Endothelial cell (in vitro differentiated cells): ENCODE data around the gene LRRC58. TPM values are rescaled to one million over a fixed set of nuclear protein-coding genes. Genes with fewer than 3 reads are reported as not detected.

Experiments
- DNase-seq: peaks from one replicate; pipeline ENCODE4 v3.0.0; 2021; ENCODE audit warnings: low spot score
- H3K27ac Mint-ChIP-seq: one replicate; pipeline ENCODE4 v1.8.0; 2021; ENCODE audit warnings: mixed read lengths, inconsistent platforms; ENCODE audit not compliant: unreplicated experiment
- H3K27me3 Mint-ChIP-seq: one replicate; pipeline ENCODE4 v1.8.0; 2021; ENCODE audit warnings: mild to moderate bottlenecking, moderate library complexity, mixed read lengths, inconsistent platforms; ENCODE audit not compliant: unreplicated experiment
- H3K36me3 Mint-ChIP-seq: one replicate; pipeline ENCODE4 v1.8.0; 2021; ENCODE audit warnings: mild to moderate bottlenecking, low read depth, mixed read lengths, inconsistent platforms; ENCODE audit not compliant: unreplicated experiment
- H3K4me1 Mint-ChIP-seq: one replicate; pipeline ENCODE4 v1.8.0; 2021; ENCODE audit warnings: mild to moderate bottlenecking, mixed read lengths, inconsistent platforms; ENCODE audit not compliant: unreplicated experiment
- H3K4me3 Mint-ChIP-seq: one replicate; pipeline ENCODE4 v1.8.0; 2021; ENCODE audit warnings: mild to moderate bottlenecking, mixed read lengths, inconsistent platforms; ENCODE audit not compliant: unreplicated experiment
- H3K9me3 Mint-ChIP-seq: one replicate; pipeline ENCODE4 v1.8.0; 2021; ENCODE audit warnings: mixed read lengths, inconsistent platforms; ENCODE audit not compliant: unreplicated experiment
- CTCF ChIP-seq: fragments of 200-600 bp; sonication (generic); IDR thresholded peaks from one replicate; pipeline ENCODE4 v1.5.0; 2021; ENCODE audit warnings: antibody characterized with exemption; ENCODE audit not compliant: unreplicated experiment
- long read RNA-seq: library from polyadenylated mRNA; unstranded; transcript quantifications from one replicate; pipeline ENCODE4 v2.0.0, GENCODE V29; 2020; ENCODE audit not compliant: unreplicated experiment
- total RNA-seq: library from RNA; stranded (reverse); fragmentation: NEBNext Ultra II Directional; extraction: Animal tissue kit (Norgen Biotek cat#: 25700); gene quantifications from one replicate; pipeline ENCODE4 v1.2.1, GENCODE V29; 2021; ENCODE audit not compliant: unreplicated experiment

Gene LRRC58
- total RNA-seq = 5.2 TPM
- long read RNA-seq, full-length matches to known transcripts = 1 of 2 reads
- long read RNA-seq, partial matches to known transcripts = 0 of 2 reads
- long read RNA-seq, other reads (novel, unspliced or antisense) = 1 of 2 reads

- Mint-ChIP-seq H3K4me1 (peaks cover 10% of the 10 kb centered on the region), H3K27me3 (no peaks in the 10 kb centered on the region), H3K9me3 (no peaks in the 10 kb centered on the region), H3K27ac (peak within 1 kb of the TSS; percentile 27), H3K36me3 (peaks cover 8% of the 10 kb centered on the region), H3K4me3 (peak within 1 kb of the TSS; percentile 94)
- DNase-seq = peak; percentile 64
- no peak for TF ChIP-seq CTCF
Observed at GRCh38 chr3:120348991-120349854, at the start of gene LRRC58. LRRC58 (minus strand) TSS chr3:120349354; CDS start chr3:120349243, 111 bp downstream.

- H3K9me3 Mint-ChIP-seq = no peaks in the 10 kb centered on the region
- no peak overlapping the region for H3K27ac Mint-ChIP-seq
- H3K27me3 Mint-ChIP-seq = no peaks in the 10 kb centered on the region
- no peak for TF ChIP-seq CTCF
- no peak for DNase-seq
- peaks cover 17% of the 10 kb centered on the region for H3K4me1 Mint-ChIP-seq
- peaks cover 53% of the 10 kb centered on the region for H3K36me3 Mint-ChIP-seq
- no peak overlapping the region for H3K4me3 Mint-ChIP-seq
Observed at GRCh38 chr3:120396469-120396868, 47.3 kb upstream of the LRRC58 start.

- H3K36me3 Mint-ChIP-seq = peaks cover 33% of the 10 kb centered on the region
- no peaks in the 10 kb centered on the region for H3K27me3 Mint-ChIP-seq
- no peak for DNase-seq
- no peak overlapping the region for H3K27ac Mint-ChIP-seq
- peaks cover under 1% of the 10 kb centered on the region for H3K4me1 Mint-ChIP-seq
- H3K9me3 Mint-ChIP-seq = no peaks in the 10 kb centered on the region
- no peak for TF ChIP-seq CTCF
- no peak overlapping the region for H3K4me3 Mint-ChIP-seq
Observed at GRCh38 chr3:120394347-120394746, 45.2 kb upstream of the LRRC58 start.

- H3K36me3 Mint-ChIP-seq = peaks cover 31% of the 10 kb centered on the region
Observed at GRCh38 chr3:120393761-120394160, 44.6 kb upstream of the LRRC58 start.

More at GRCh38 chr3:120393761-120394160, 44.6 kb upstream of the LRRC58 start:
- no peak for TF ChIP-seq CTCF
- Mint-ChIP-seq H3K9me3 (no peaks in the 10 kb centered on the region), H3K4me3 (no peak overlapping the region), H3K27ac (no peak overlapping the region), H3K4me1 (no peaks in the 10 kb centered on the region), H3K27me3 (no peaks in the 10 kb centered on the region)
- DNase-seq = no peak
